ENCODE results near the gene RASL10B.
"Not testable (repeated sequence)": the region's sequence is repeated elsewhere in the genome, so short reads cannot be mapped to it uniquely, and the experiment has no call there.

RASL10B gene, protein sequence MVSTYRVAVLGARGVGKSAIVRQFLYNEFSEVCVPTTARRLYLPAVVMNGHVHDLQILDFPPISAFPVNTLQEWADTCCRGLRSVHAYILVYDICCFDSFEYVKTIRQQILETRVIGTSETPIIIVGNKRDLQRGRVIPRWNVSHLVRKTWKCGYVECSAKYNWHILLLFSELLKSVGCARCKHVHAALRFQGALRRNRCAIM

DNA sequence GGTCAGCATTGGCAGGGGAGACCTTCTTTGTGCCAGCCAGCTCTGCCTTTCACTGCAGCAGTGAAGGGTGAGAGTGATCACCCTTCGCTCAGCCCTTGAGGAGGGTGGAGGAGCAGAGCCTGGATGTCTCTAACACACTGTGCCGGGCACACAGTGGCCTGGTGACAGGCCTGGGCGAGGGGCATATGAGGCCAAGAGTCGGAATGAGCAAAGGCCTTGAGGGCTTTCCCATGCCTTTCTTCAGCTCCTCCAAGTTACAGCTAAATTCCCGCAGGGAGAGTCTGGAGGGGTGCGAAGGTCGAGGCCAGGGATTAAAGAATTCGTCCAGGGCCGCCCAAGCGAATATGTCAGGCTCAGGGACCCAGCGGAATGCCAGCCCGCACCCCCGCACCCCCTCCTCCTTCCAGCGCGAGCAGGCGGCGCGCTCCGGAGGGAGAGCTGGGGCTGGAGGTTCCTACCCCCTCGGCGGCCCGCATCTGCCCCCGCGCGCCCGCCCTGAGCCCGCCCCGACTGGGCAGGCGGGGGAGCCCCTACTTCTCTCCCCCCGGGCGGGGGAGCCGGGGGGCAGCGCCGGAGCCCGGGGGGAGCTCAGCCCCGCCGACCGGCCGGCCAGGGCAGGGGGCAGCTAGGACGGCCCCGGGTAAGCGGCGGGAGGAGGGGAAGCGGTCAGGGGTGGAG, at the start of gene RASL10B:
Gene RASL10B, plus strand, starts transcription at position 401 of the 678 bp plus-strand sequence. CDS start 3,546 bp downstream, outside the sequence.
- peaks cover 9% of the 10 kb centered on the region for H3K4me1 Mint-ChIP-seq (ENCODE audit: low read depth)
- peaks cover 19% of the 10 kb centered on the region for H3K27me3 Mint-ChIP-seq (ENCODE audit: low read depth)
- no peak within 1 kb of the TSS for H3K27ac Mint-ChIP-seq

DNA sequence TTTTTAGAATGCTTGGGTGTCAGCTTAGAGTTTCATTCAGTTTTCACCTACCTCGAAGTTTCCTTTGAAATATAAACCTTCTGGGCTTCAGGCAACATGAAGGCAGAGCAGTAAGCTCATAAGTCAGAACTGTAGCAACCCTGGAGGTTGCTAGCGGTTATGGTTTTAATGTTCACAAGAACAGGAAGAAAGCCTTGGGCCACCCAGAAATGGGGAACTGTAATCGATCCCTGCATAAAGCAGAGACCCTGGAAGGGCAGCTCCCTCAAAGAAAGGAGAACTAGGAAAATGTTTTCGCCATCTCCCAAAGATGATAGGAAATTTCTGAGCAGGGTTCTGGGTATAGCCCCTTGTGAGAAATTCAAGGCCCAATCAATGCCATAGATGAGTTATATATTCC, 47.8 kb upstream of the RASL10B start:
- no peak for DNase-seq (ENCODE audit: low spot score)
- no peaks in the 10 kb centered on the region for H3K27me3 Mint-ChIP-seq (ENCODE audit: low read depth)
- peaks cover 53% of the 10 kb centered on the region for H3K36me3 Mint-ChIP-seq (ENCODE audit: low read depth)

More for the DNA sequence above, at the start of gene RASL10B:
- H3K4me3 Mint-ChIP-seq, result peak within 1 kb of the TSS; percentile 62
- peaks cover 11% of the 10 kb centered on the region for H3K36me3 Mint-ChIP-seq (ENCODE audit: low read depth)
- no peaks in the 10 kb centered on the region for H3K9me3 Mint-ChIP-seq
- peak; percentile 38 for DNase-seq (ENCODE audit: low spot score)

DNA sequence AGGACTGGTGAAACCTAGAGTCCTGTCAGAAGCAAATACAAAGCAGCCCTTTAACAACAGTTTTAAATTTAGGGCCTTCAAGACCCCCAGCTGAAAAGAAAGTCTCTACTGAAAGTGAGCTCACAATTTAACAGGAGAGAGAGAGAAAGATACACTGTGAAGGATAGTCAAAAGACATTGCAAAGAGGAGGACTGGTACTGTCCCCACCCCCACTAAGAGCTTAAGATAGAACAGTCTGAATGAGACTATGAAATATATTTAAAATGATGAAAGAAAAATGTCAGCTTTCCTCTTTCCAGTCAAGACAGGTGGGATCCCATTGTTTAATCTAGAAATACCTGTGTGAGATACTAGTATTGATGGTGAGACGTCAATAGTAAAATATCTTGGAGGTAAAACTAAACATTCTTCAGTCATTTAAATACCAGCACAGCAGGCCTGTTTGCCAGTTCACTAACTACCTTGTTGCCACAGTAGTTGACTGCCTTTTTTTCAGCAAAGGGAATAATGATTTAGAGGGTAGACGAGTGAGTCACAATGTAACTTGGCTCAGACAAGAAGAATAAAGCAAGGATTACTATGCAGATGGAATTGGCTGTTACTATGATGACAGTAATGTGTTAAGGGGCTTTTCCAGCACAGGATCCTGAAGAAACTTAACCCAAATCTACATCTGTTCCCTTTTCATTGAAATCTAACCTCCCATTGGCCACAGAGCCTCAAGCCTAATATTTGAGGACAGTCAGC, 47.2 kb upstream of the RASL10B start:
- Mint-ChIP-seq H3K4me3 (no peak overlapping the region), H3K27me3 (ENCODE audit: low read depth) (no peaks in the 10 kb centered on the region), H3K4me1 (ENCODE audit: low read depth) (peaks cover 5% of the 10 kb centered on the region), H3K9me3 (no peaks in the 10 kb centered on the region), H3K36me3 (ENCODE audit: low read depth) (peaks cover 50% of the 10 kb centered on the region), H3K27ac (peak overlapping the region; percentile 52)
- no peak for DNase-seq (ENCODE audit: low spot score)

More for the DNA sequence above, 47.8 kb upstream of the RASL10B start:
- H3K4me1 Mint-ChIP-seq (ENCODE audit: low read depth), result peaks cover 10% of the 10 kb centered on the region
- H3K4me3 Mint-ChIP-seq, result no peak overlapping the region
- H3K27ac Mint-ChIP-seq, result no peak overlapping the region
- no peaks in the 10 kb centered on the region for H3K9me3 Mint-ChIP-seq

DNA sequence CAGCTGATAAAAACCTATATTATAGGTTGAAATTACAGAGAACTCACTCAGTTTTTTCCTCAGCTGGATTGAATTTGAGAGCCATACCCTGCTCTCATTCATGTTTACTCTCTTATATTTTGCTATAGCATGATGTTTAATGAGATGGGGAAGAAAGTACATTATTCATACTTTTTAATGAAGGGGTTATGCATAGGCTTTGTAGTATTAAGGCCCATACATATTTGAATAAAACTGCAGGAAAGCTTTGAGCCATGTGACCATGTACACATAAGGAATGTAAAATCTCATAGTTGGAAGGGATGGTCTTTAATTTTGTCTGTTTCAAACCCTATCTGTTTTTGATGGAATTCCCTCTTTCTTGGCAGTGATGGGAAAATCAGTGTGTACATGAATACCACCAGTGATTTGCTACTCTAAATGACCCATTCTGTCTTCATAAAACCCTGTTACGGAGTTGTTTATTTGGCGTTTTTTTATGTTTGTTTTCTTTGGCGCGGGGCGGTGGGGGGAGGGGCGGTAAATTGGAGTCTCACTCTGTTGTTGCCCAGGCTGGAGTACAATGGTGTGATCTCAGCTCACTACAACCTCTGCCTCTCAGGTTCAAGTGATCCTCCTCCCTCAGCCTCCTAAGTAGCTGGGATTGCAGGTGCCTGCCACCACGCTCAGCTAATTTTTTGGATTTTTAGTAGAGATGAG, 38.8 kb upstream of the RASL10B start:
- Mint-ChIP-seq H3K4me3 (no peak overlapping the region), H3K9me3 (no peaks in the 10 kb centered on the region), H3K27ac (no peak overlapping the region), H3K36me3 (ENCODE audit: low read depth) (peaks cover 43% of the 10 kb centered on the region), H3K4me1 (ENCODE audit: low read depth) (peaks cover 2% of the 10 kb centered on the region), H3K27me3 (ENCODE audit: low read depth) (no peaks in the 10 kb centered on the region)
- no peak for DNase-seq (ENCODE audit: low spot score)

DNA sequence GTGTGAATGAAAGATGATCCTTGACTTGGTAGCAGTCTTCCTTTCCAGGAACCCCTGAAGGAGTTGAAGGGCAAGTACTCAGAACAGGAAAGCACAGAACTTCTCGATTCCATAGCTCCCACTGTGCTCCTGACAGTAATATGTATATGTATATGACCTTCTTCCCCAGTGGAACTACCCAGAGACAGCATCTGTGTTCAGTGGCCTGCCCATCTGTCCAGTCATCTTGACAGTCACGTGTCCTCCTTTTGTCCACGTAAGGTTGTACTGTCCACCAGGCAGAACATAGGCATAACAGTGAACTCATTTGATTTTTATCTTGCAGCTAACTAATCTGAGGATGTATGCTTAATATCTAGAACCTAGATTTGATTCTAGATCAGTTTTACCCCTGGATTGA, 37.8 kb upstream of the RASL10B start:
- H3K9me3 Mint-ChIP-seq, result no peaks in the 10 kb centered on the region
- no peaks in the 10 kb centered on the region for H3K27me3 Mint-ChIP-seq (ENCODE audit: low read depth)
- peaks cover 34% of the 10 kb centered on the region for H3K36me3 Mint-ChIP-seq (ENCODE audit: low read depth)
- peaks cover 2% of the 10 kb centered on the region for H3K4me1 Mint-ChIP-seq (ENCODE audit: low read depth)
- DNase-seq (ENCODE audit: low spot score), result no peak
- no peak overlapping the region for H3K4me3 Mint-ChIP-seq
- H3K27ac Mint-ChIP-seq, result no peak overlapping the region

DNA sequence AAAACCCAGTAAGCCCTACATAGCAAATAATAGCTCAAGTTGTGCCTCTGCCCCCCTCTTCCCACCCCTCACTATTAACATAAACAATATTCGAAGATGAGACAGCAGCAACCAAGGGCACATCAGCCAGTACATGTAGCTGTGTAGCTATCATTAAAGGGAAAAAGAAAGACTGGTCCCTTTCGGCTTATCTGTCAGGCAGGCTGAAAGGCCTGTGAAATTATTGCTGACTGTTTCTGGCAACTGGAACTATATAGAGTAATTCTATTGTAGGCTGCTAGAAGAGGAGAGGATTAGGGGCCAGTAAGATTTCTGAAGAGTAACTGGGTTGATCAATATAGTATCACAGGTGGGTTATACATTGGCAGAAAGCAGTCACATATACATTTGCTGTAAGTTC, 36.5 kb upstream of the RASL10B start:
- H3K27me3 Mint-ChIP-seq (ENCODE audit: low read depth), result no peaks in the 10 kb centered on the region
- peaks cover 30% of the 10 kb centered on the region for H3K36me3 Mint-ChIP-seq (ENCODE audit: low read depth)
- DNase-seq (ENCODE audit: low spot score), result no peak
- H3K27ac Mint-ChIP-seq, result no peak overlapping the region
- no peaks in the 10 kb centered on the region for H3K9me3 Mint-ChIP-seq
- H3K4me1 Mint-ChIP-seq (ENCODE audit: low read depth), result peaks cover 2% of the 10 kb centered on the region
- H3K4me3 Mint-ChIP-seq, result no peak overlapping the region

DNA sequence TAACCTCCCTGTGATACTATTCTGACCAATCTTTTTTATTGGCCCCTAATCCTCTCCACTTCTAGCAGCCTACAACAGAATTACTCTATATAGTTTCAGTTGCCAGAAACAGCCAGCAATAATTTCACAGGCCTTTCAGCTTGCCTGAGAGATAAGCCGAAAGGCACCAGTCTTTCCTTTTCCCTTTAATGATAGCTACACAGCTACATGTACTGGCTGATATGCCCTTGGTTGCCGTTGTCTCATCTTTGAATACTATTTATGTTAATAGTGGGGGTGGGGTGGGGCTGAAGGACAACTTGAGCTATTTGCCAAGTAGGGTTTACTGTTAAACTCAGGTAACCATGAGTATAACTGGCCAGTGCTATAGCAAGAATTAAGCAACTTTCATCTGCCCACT, 35.8 kb upstream of the RASL10B start:
- peaks cover 23% of the 10 kb centered on the region for H3K36me3 Mint-ChIP-seq (ENCODE audit: low read depth)
- DNase-seq (ENCODE audit: low spot score), result no peak
- H3K9me3 Mint-ChIP-seq, result no peaks in the 10 kb centered on the region
- peaks cover 2% of the 10 kb centered on the region for H3K4me1 Mint-ChIP-seq (ENCODE audit: low read depth)
- H3K27ac Mint-ChIP-seq, result no peak overlapping the region
- no peaks in the 10 kb centered on the region for H3K27me3 Mint-ChIP-seq (ENCODE audit: low read depth)
- no peak overlapping the region for H3K4me3 Mint-ChIP-seq

DNA sequence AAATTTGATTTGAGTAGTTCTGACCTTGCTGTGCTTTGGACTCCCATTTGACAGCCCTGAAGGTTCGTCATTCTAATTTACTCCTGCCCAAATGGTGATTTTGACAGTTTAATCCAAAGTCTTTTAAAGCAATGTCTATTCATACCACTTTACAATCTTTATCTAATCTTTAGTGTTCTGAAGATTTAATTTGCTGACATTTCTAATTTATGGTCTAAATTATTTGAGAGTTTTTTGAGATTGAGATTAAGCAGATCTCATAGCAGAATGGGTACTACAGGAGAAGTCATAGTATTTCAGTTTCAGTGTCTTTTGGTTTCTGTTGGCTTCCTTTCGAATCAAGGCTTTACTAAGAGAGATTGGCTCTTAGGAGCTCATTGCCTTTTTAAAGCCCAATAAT, 32.6 kb upstream of the RASL10B start:
- H3K4me3 Mint-ChIP-seq, result no peak overlapping the region
- no peak for DNase-seq (ENCODE audit: low spot score)
- no peaks in the 10 kb centered on the region for H3K9me3 Mint-ChIP-seq
- H3K27ac Mint-ChIP-seq, result no peak overlapping the region
- peaks cover 26% of the 10 kb centered on the region for H3K36me3 Mint-ChIP-seq (ENCODE audit: low read depth)
- peaks cover 2% of the 10 kb centered on the region for H3K4me1 Mint-ChIP-seq (ENCODE audit: low read depth)
- H3K27me3 Mint-ChIP-seq (ENCODE audit: low read depth), result no peaks in the 10 kb centered on the region

DNA sequence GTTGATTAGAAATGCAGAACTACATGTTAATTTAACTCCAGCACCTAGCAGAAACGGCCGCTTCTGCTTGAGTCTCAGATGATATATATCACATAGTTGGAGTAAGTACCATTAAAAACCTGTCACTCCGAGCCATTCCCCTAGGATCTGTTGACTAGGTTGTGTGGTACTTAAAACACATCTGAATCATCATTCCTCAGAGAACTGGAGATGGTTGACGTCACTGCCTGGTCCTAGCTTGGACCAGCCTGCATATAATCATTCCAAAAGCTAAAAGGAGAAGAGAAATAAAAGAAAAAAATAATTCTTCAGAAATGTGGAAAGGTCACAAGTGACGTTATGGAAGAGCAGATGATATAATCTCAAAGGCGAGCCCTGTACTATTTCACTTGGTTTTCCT, 31.3 kb upstream of the RASL10B start:
- no peak overlapping the region for H3K27ac Mint-ChIP-seq
- peaks cover 23% of the 10 kb centered on the region for H3K36me3 Mint-ChIP-seq (ENCODE audit: low read depth)
- peaks cover 10% of the 10 kb centered on the region for H3K4me1 Mint-ChIP-seq (ENCODE audit: low read depth)
- H3K27me3 Mint-ChIP-seq (ENCODE audit: low read depth), result no peaks in the 10 kb centered on the region
- H3K4me3 Mint-ChIP-seq, result no peak overlapping the region
- H3K9me3 Mint-ChIP-seq, result no peaks in the 10 kb centered on the region
- DNase-seq (ENCODE audit: low spot score), result no peak

DNA sequence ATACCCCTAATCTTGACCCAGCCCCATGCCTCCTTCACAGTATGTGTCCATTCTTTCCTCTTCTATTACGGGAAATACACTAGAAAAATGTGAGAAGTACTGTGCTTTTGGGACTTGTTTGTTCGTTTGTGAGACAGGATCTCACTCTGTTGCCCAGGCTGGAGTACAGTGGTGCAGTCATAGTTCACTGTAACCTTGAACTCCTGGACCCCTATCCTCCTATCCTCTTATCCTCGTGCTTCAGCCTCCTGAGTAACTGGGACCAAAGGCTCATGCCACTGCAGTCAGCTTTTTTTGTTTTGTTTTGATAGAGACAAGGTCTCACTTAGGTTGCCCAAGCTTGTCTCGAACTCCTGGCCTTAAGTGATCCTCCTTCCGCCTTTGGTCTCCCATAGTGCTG, 29.9 kb upstream of the RASL10B start:
- H3K27me3 Mint-ChIP-seq (ENCODE audit: low read depth), result no peaks in the 10 kb centered on the region
- H3K9me3 Mint-ChIP-seq, result no peaks in the 10 kb centered on the region
- H3K27ac Mint-ChIP-seq, result no peak overlapping the region
- H3K4me3 Mint-ChIP-seq, result no peak overlapping the region
- no peak for DNase-seq (ENCODE audit: low spot score)
- peaks cover 20% of the 10 kb centered on the region for H3K36me3 Mint-ChIP-seq (ENCODE audit: low read depth)
- peaks cover 11% of the 10 kb centered on the region for H3K4me1 Mint-ChIP-seq (ENCODE audit: low read depth)

DNA sequence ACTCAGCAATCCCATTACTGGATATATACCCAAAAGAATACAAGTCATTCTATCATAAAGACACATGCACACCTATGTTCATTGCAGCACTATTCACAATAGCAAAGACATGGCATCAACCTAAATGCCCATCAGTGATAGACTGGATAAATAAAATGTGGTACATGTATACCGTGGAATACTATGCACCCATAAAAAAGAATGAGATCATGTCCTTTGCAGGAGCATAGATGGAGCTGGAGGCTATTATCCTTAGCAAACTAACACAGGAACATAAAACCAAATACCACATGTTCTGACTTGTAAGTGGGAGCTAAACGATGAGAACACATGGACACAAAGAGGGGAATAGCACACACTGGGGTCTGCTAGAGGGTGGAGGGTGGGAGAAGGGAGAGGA, 28.1 kb upstream of the RASL10B start:
- Mint-ChIP-seq H3K36me3 (ENCODE audit: low read depth) (peaks cover 18% of the 10 kb centered on the region), H3K4me1 (ENCODE audit: low read depth) (peaks cover 16% of the 10 kb centered on the region)
- not testable (repeated sequence) for H3K9me3 Mint-ChIP-seq; H3K27me3 Mint-ChIP-seq (ENCODE audit: low read depth); DNase-seq (ENCODE audit: low spot score); H3K4me3 Mint-ChIP-seq; H3K27ac Mint-ChIP-seq

DNA sequence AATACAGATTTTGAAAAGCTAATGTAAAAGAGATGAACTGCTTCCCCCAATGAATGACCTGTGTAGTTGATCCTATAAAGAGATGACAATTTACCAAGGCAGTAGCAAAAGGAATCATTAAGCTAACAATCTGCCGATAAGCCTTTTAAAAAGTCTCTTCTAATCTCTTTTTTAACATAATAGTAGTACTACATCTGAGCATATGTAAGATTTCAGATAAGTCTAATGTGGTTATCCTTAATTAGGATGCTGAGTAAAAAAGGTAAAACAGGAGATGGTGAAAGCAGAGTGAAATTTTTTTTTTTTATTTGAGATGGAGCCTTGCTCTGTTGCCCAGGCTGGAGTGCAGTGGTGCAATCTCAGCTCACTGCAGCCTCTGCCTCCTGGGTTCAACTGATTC, 26.2 kb upstream of the RASL10B start:
- peaks cover 26% of the 10 kb centered on the region for H3K36me3 Mint-ChIP-seq (ENCODE audit: low read depth)
- H3K4me3 Mint-ChIP-seq, result no peak overlapping the region
- DNase-seq (ENCODE audit: low spot score), result no peak
- no peaks in the 10 kb centered on the region for H3K27me3 Mint-ChIP-seq (ENCODE audit: low read depth)
- H3K27ac Mint-ChIP-seq, result no peak overlapping the region
- no peaks in the 10 kb centered on the region for H3K9me3 Mint-ChIP-seq
- peaks cover 22% of the 10 kb centered on the region for H3K4me1 Mint-ChIP-seq (ENCODE audit: low read depth)

DNA sequence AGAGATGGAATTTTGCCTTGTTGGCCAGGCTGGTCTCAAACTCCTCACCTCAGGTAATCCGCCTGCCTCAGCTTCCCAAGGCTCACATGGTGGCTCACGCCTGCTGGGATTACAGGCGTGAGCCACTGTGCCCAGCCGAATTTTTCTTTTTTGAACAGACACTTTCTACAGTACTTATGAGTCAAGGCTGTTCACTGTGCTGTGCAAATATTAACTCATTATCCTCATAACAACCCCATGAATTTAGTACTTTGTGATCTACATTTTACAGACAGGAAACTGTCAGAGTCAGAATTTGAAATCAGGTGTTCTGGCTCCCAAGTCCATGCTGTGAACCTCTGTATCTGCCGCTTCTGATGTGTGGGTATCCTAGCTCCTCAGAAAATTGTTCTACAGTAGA, 25.7 kb upstream of the RASL10B start:
- no peaks in the 10 kb centered on the region for H3K9me3 Mint-ChIP-seq
- H3K36me3 Mint-ChIP-seq (ENCODE audit: low read depth), result peaks cover 30% of the 10 kb centered on the region
- DNase-seq (ENCODE audit: low spot score), result no peak
- H3K4me1 Mint-ChIP-seq (ENCODE audit: low read depth), result peaks cover 22% of the 10 kb centered on the region
- H3K4me3 Mint-ChIP-seq, result no peak overlapping the region
- H3K27me3 Mint-ChIP-seq (ENCODE audit: low read depth), result no peaks in the 10 kb centered on the region
- H3K27ac Mint-ChIP-seq, result no peak overlapping the region

DNA sequence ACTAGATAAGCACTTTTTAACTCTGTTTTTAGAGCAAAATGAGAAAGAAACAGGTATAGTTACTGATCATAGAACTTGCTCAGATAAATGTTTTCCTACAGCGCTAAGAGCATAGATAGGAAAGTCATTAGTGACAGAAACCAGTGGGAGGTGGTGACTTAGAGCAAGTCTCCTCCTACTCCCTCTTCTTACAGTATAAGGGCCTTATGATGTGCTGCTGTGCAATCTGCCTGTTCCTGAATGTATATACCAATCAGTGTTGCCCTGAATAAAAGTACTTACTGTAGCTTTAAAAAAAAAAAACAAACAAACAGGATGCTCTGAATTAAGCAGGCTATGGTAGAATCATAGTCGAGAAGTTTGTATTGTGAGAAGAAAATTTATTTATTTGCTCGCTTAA, 23.3 kb upstream of the RASL10B start:
- H3K4me3 Mint-ChIP-seq, result no peak overlapping the region
- H3K27me3 Mint-ChIP-seq (ENCODE audit: low read depth), result no peaks in the 10 kb centered on the region
- H3K4me1 Mint-ChIP-seq (ENCODE audit: low read depth), result peaks cover 22% of the 10 kb centered on the region
- no peak overlapping the region for H3K27ac Mint-ChIP-seq
- H3K36me3 Mint-ChIP-seq (ENCODE audit: low read depth), result peaks cover 25% of the 10 kb centered on the region
- no peaks in the 10 kb centered on the region for H3K9me3 Mint-ChIP-seq
- no peak for DNase-seq (ENCODE audit: low spot score)
